Mammary epithelial cell (primary cell): ENCODE data around the gene DNAJC9.

Source experiments
- EZH2 ChIP-seq: IDR thresholded peaks from 2 replicates; pipeline ENCODE4 v1.6.1; 2012; ENCODE audit warnings: low read length, inconsistent platforms, borderline replicate concordance
- TF ChIP-seq, protein P1 (sequence below), 2 donors: IDR thresholded peaks in 1 of 2; conservative IDR thresholded peaks in 1 of 2; 2 replicates each; pipeline ENCODE4 v1.5.1; 2011 to 2012; ENCODE audit warnings: inconsistent platforms in 2 of 2, low read length in 2 of 2, mild to moderate bottlenecking in 2 of 2, control low read depth in 1 of 2, low read depth in 1 of 2; ENCODE audit not compliant: insufficient read depth in 1 of 2; ENCODE audit errors: extremely low read depth in 1 of 2

GRCh38 chr10:73219384-73219783, 27.7 kb downstream of the DNAJC9 start:
- TF ChIP-seq EZH2, result no peak
- TF ChIP-seq, protein P1, sequence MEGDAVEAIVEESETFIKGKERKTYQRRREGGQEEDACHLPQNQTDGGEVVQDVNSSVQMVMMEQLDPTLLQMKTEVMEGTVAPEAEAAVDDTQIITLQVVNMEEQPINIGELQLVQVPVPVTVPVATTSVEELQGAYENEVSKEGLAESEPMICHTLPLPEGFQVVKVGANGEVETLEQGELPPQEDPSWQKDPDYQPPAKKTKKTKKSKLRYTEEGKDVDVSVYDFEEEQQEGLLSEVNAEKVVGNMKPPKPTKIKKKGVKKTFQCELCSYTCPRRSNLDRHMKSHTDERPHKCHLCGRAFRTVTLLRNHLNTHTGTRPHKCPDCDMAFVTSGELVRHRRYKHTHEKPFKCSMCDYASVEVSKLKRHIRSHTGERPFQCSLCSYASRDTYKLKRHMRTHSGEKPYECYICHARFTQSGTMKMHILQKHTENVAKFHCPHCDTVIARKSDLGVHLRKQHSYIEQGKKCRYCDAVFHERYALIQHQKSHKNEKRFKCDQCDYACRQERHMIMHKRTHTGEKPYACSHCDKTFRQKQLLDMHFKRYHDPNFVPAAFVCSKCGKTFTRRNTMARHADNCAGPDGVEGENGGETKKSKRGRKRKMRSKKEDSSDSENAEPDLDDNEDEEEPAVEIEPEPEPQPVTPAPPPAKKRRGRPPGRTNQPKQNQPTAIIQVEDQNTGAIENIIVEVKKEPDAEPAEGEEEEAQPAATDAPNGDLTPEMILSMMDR (conservative IDR thresholded peaks at IDR 0.05 in 1 of 2, IDR thresholded peaks at IDR 0.05 in 1 of 2; ENCODE audit: extremely low read depth in 1 of 2, insufficient read depth in 1 of 2, low read depth in 1 of 2, low read length in 2 of 2), result no peak
